ENCODE results near the gene OXT. TPM values are rescaled to one million over a fixed set of nuclear protein-coding genes. Genes with fewer than 3 reads are reported as not detected.
"Not testable (repeated sequence)": the region's sequence is repeated elsewhere in the genome, so short reads cannot be mapped to it uniquely, and the experiment has no call there.

OXT gene
- total RNA-seq, 2 experiments from 2014 or later: not detected

DNA sequence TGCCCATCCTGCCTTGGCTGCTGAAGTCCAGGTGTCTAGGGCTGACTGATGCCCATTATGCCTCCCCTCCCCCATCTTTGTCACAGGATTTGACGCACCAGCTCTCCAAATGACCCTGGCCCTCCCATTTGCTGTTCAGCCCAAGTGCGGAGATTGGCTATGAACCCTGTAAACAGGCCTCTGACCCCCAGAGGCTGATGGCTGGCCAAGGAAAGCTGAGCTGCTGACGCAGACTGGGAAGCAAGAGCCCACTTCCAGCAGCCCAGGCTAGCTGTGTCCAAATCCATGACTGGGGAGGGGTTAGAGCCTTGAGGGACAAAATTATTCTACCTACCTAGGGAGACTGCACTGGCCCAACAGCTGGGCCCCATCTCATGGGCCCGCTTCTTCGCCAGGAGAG lies 28.8 kb upstream of the OXT start:
- H3K4me1 Mint-ChIP-seq (ENCODE audit: low read depth): peaks cover 37% of the 10 kb centered on the region
- no peak for DNase-seq
- no peaks in the 10 kb centered on the region for H3K27me3 Mint-ChIP-seq (ENCODE audit: low read depth)
- ChIA-PET POLR2A (no interaction called here), CTCF (interaction anchor here (1.0 kb wide), 1 partner anchor 178 kb away, joined by 3 read pairs; no protein-coding TSS in a partner anchor)
- ATAC-seq: no peak
- peaks cover 31% of the 10 kb centered on the region for H3K36me3 Mint-ChIP-seq (ENCODE audit: low read depth)
- H3K4me3 Mint-ChIP-seq: no peak overlapping the region
- no peaks in the 10 kb centered on the region for H3K9me3 Mint-ChIP-seq (ENCODE audit: insufficient read depth)
- H3K27ac Mint-ChIP-seq: no peak overlapping the region

DNA sequence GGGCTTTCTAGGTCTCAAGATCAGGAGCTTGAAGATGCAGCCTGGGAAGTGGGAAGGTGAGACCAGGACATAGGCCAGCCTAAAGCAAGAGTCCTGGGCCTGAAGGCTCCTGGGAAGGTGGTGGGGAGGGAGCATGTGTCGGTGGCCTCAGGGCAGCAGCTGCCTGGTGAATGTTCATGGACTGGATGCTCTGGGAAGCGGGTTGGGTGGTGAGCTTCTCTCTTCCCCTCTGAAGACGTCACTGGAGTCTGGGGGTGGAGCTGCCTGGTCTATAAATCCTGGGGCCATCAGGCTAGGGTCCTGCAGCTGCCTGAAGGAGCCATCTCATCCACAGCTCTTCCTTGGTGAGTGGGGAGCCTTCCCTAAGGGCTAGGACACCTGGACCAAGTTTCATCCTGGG lies 28.1 kb upstream of the OXT start, which contains the start of gene GNRH2:
Gene GNRH2 (plus strand): TSS at position 301 of the 400 bp plus-strand sequence. CDS start 793 bp downstream, outside the sequence.
- no peak for ATAC-seq
- no peak within 1 kb of the TSS for H3K4me3 Mint-ChIP-seq
- CTCF ChIA-PET: no interaction called here
- no peaks in the 10 kb centered on the region for H3K27me3 Mint-ChIP-seq (ENCODE audit: low read depth)
- H3K4me1 Mint-ChIP-seq (ENCODE audit: low read depth): peaks cover 39% of the 10 kb centered on the region
- POLR2A ChIA-PET: interaction anchor here (0.7 kb wide), 1 partner anchor 169 kb away, joined by 3 read pairs; no protein-coding TSS in a partner anchor
- no peak within 1 kb of the TSS for H3K27ac Mint-ChIP-seq
- H3K9me3 Mint-ChIP-seq (ENCODE audit: insufficient read depth): no peaks in the 10 kb centered on the region
- peaks cover 34% of the 10 kb centered on the region for H3K36me3 Mint-ChIP-seq (ENCODE audit: low read depth)
- DNase-seq: no peak

GRCh38 chr20:3044336-3044965 lies 27.0 kb upstream of the OXT start:
- H3K36me3 Mint-ChIP-seq (ENCODE audit: low read depth): peaks cover 31% of the 10 kb centered on the region
- H3K4me3 Mint-ChIP-seq: peak overlapping the region; percentile 76
- ChIA-PET POLR2A (interaction anchor here (0.5 to 1.1 kb wide), 2 partner anchors 141 to 159 kb away, joined by 3 to 4 read pairs; no protein-coding TSS in a partner anchor), CTCF (interaction anchor here (1.5 kb wide), 1 partner anchor 10 kb away, joined by 5 read pairs; no protein-coding TSS in a partner anchor)
- H3K9me3 Mint-ChIP-seq (ENCODE audit: insufficient read depth): no peaks in the 10 kb centered on the region
- DNase-seq (no peak), ATAC-seq (no peak)
- no peaks in the 10 kb centered on the region for H3K27me3 Mint-ChIP-seq (ENCODE audit: low read depth)
- no peak overlapping the region for H3K27ac Mint-ChIP-seq
- H3K4me1 Mint-ChIP-seq (ENCODE audit: low read depth): peaks cover 38% of the 10 kb centered on the region

DNA sequence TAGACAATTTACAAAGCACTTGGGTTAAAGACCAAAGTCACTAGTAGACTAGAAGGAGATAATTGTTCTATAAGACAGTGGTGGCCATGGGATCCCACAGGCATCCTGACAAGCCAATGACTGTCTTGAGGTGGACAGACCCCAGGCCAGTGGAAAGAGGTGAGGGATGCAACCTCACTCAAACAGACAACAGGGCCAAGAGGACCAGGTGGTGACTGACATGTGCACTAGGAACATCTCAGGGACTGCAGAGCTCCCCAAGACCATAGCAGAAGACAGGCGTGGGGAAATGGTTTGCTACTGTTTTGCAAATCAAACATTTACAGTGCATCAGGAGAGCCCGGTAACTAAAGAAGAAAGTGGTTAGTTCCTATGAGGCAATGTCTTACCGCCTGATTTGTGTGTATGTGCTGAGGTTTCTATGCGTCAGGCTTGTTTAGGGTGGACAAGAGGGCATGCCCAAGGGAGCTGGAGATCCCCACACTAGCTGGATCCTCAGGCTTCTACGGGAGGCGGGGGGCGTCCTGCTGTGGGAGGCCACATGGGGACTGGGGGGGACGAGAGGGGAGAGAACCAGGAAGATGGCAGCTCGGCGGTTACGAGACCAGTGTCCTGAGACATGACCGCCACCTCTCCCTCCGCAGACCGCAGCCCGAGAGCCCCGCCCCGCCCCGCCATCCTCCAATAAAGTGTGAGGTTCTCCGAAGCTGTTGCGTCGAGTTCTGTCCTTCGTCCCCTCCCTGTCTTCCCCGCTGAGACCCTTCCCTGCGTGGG lies 26.2 kb upstream of the OXT start:
- no peaks in the 10 kb centered on the region for H3K27me3 Mint-ChIP-seq (ENCODE audit: low read depth)
- ATAC-seq (peak; percentile 1), DNase-seq (peak; percentile 60)
- ChIA-PET CTCF (interaction anchor here (1.5 kb wide), 1 partner anchor 9 kb away, joined by 5 read pairs; no protein-coding TSS in a partner anchor), POLR2A (interaction anchor here (0.5 to 1.1 kb wide), 3 partner anchors 142 to 205 kb away, joined by 3 to 4 read pairs (median 3); partner anchors contain the start of genes PCED1A and VPS16)
- peaks cover 32% of the 10 kb centered on the region for H3K4me1 Mint-ChIP-seq (ENCODE audit: low read depth)
- H3K9me3 Mint-ChIP-seq (ENCODE audit: insufficient read depth): no peaks in the 10 kb centered on the region
- H3K36me3 Mint-ChIP-seq (ENCODE audit: low read depth): peaks cover 25% of the 10 kb centered on the region
- H3K4me3 Mint-ChIP-seq: peak overlapping the region; percentile 76
- H3K27ac Mint-ChIP-seq: peak overlapping the region; percentile 58

- DNase-seq (peak; percentile 86), ATAC-seq (peak; percentile 96)
- Mint-ChIP-seq H3K36me3 (ENCODE audit: low read depth) (peaks cover 28% of the 10 kb centered on the region), H3K27ac (peak within 1 kb of the TSS; percentile 71), H3K4me1 (ENCODE audit: low read depth) (peaks cover 33% of the 10 kb centered on the region), H3K9me3 (ENCODE audit: insufficient read depth) (no peaks in the 10 kb centered on the region), H3K27me3 (ENCODE audit: low read depth) (no peaks in the 10 kb centered on the region), H3K4me3 (peak within 1 kb of the TSS; percentile 76)
- POLR2A ChIA-PET: interaction anchor here (0.9 kb wide), 1 partner anchor 205 kb away, joined by 3 read pairs; the partner anchor contains the start of genes PCED1A and VPS16
- CTCF ChIA-PET: no interaction called here
Observed at GRCh38 chr20:3045816-3046676, 25.4 kb upstream of the OXT start, which contains the start of gene MRPS26. MRPS26 (plus strand) TSS chr20:3046052; CDS start chr20:3046069, 17 bp downstream.

DNA sequence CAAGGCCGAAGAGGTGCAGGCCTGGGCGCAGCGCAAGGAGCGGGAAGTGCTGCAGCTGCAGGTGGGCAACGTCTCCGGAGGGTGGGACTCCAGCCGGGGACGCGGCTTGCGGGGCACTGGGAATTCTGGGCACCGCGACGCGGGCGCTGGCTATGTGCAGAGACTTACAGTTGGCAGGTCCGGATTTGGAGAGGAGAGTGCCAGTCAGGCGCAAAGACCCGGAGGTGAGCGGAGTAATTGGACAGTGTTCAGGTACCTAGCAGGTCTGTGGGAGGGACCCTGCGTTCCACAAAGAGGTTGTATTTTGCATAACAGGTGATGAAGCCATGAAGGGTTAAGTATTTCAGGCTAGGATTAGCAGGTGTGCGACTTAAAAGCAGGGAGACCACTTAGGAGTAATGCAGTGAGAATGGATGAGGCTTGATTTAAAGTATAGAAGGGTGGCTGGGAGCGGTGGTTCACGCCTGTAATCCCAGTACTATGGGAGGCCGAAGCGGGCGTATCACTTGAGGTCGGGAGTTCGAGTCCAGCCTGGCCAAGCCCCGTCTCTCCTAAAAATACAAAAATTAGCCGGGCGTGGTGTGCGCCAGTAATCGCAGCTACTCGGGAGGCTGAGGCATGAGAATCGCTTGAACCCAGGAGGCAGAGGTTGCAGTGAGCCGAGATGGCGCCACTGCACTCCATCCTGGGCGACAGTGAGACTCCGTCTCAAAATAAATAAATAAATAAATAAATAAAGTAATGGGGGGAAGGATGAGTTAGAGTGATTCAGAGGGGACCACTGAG lies 24.6 kb upstream of the OXT start:
- Mint-ChIP-seq H3K4me3 (peak overlapping the region; percentile 76), H3K36me3 (ENCODE audit: low read depth) (peaks cover 25% of the 10 kb centered on the region), H3K9me3 (ENCODE audit: insufficient read depth) (no peaks in the 10 kb centered on the region), H3K27me3 (ENCODE audit: low read depth) (no peaks in the 10 kb centered on the region), H3K4me1 (ENCODE audit: low read depth) (peaks cover 36% of the 10 kb centered on the region), H3K27ac (peak overlapping the region; percentile 17)
- DNase-seq (peak; percentile 25), ATAC-seq (no peak)
- ChIA-PET CTCF (no interaction called here), POLR2A (no interaction called here)

DNA sequence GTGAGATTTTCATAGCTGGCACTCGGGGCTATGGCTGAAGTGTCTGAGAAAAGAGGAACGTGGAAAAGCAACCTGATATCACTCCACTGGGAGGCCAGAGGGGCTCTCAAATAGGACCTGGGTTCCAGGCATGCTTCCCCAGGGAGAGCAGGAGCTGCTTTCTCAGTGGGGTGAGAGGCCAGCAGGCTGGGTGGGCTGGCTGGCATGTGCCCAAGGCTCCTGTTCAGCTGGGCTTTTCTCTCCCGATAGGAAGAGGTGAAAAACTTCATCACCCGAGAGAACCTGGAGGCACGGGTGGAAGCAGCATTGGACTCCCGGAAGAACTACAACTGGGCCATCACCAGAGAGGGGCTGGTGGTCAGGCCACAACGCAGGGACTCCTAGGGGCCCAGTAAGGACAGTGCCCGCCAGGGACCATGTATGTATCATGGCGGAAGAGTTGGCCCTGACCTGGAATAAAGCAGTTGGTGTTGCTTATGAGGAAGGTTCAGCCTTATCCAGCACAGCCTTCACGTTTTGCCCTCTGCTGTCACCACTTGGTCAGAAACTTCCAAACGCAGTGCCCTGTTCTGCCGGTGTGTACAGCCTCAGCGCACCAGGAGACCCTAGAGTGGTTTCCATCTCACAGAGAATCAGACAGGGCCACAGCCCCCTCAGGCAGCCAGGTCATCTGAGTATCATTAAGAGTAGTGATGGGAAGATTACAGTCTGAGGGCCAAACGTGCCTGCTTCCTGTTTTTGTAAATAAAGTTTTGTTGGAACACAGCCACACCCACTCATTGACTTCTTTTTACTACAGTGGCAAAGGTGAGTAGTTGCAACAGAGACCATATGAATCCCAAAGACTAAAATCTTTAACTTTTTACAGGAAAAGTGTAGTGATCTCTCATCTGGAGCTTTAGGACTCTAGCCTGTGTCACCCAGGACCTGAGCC lies 23.7 kb upstream of the OXT start:
- no peaks in the 10 kb centered on the region for H3K27me3 Mint-ChIP-seq (ENCODE audit: low read depth)
- H3K4me3 Mint-ChIP-seq: peak overlapping the region; percentile 76
- peaks cover 25% of the 10 kb centered on the region for H3K36me3 Mint-ChIP-seq (ENCODE audit: low read depth)
- H3K9me3 Mint-ChIP-seq (ENCODE audit: insufficient read depth): no peaks in the 10 kb centered on the region
- no peak for DNase-seq
- peaks cover 35% of the 10 kb centered on the region for H3K4me1 Mint-ChIP-seq (ENCODE audit: low read depth)
- H3K27ac Mint-ChIP-seq: no peak overlapping the region
- ChIA-PET POLR2A (no interaction called here), CTCF (no interaction called here)
- ATAC-seq: no peak

- CTCF ChIA-PET: interaction anchor here (0.6 kb wide), 1 partner anchor 111 kb away, joined by 3 read pairs; no protein-coding TSS in a partner anchor
- Mint-ChIP-seq H3K36me3 (ENCODE audit: low read depth) (peaks cover 22% of the 10 kb centered on the region), H3K4me1 (ENCODE audit: low read depth) (peaks cover 29% of the 10 kb centered on the region), H3K27me3 (ENCODE audit: low read depth) (no peaks in the 10 kb centered on the region), H3K4me3 (no peak overlapping the region), H3K27ac (no peak overlapping the region), H3K9me3 (ENCODE audit: insufficient read depth) (no peaks in the 10 kb centered on the region)
- POLR2A ChIA-PET: no interaction called here
- DNase-seq (no peak), ATAC-seq (peak; percentile 44)
Observed at GRCh38 chr20:3051385-3052019, 19.9 kb upstream of the OXT start.

DNA sequence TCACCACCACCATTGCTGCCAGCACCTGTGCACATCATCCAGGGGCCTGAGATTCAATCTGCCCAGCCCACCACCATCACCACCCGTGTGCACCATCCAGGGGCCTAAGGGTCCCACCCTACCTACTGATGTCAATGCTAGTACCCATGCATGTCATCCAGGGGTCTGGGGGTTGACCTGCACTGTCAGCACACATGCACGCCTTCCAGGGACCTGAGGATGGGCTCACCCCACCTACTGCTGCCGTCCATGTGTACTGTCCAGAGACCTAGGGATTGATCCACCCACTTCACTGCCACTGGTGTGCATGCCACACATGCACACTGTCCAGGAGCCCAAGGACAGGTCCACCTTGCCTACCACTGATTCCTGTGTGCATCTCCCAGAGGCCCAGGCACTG lies 11.9 kb upstream of the OXT start:
- CTCF ChIA-PET: no interaction called here
- ATAC-seq (no peak), DNase-seq (no peak)
- no peak overlapping the region for H3K27ac Mint-ChIP-seq
- H3K9me3 Mint-ChIP-seq (ENCODE audit: insufficient read depth): no peaks in the 10 kb centered on the region
- H3K36me3 Mint-ChIP-seq (ENCODE audit: low read depth): no peaks in the 10 kb centered on the region
- no peak overlapping the region for H3K4me3 Mint-ChIP-seq
- no peaks in the 10 kb centered on the region for H3K27me3 Mint-ChIP-seq (ENCODE audit: low read depth)
- POLR2A ChIA-PET: no interaction called here
- no peaks in the 10 kb centered on the region for H3K4me1 Mint-ChIP-seq (ENCODE audit: low read depth)

- H3K4me3 Mint-ChIP-seq; H3K9me3 Mint-ChIP-seq (ENCODE audit: insufficient read depth); POLR2A ChIA-PET; DNase-seq; ATAC-seq; H3K27ac Mint-ChIP-seq; H3K4me1 Mint-ChIP-seq (ENCODE audit: low read depth); CTCF ChIA-PET; H3K36me3 Mint-ChIP-seq (ENCODE audit: low read depth); H3K27me3 Mint-ChIP-seq (ENCODE audit: low read depth): not testable (repeated sequence)
Observed at GRCh38 chr20:3064119-3064518, 7.3 kb upstream of the OXT start.

Measured in activated CD8-positive, alpha-beta T cell treated with anti-CD3 and anti-CD28 coated beads, Interleukin-2, amount 10 ng/mL, durations not matched to agents 7 days and 5 days (primary cell).